CD4-positive, alpha-beta T cell (primary cell): ENCODE data around the gene ASCC3. TPM values are rescaled to one million over a fixed set of nuclear protein-coding genes. Genes with fewer than 3 reads are reported as not detected.

ENCODE experiments used
- ATAC-seq: fragments of 200-7000 bp; cut with Tn5 transposase; one replicate; pipeline ENCODE4 v1.10.0; 2022; ENCODE audit warnings: mild to moderate bottlenecking; ENCODE audit not compliant: poor library complexity
- CTCF ChIA-PET: fragments of 350-600 bp; sonication (Branson Sonifier 250); formaldehyde crosslinking; loops from one replicate; lab custom pipeline; 2021; ENCODE audit warnings: antibody characterized with exemption, inconsistent platforms; lab: Charles Lee
- POLR2A ChIA-PET: fragments of 350-600 bp; sonication (Branson Sonifier 250); formaldehyde crosslinking; loops from one replicate; lab custom pipeline; 2021; ENCODE audit warnings: antibody characterized with exemption, inconsistent platforms; lab: Charles Lee
- DNase-seq, 14 experiments: peaks; one replicate each; pipeline ENCODE4 v3.0.0-alpha.2; 2013 to 2020; ENCODE audit warnings: mixed read lengths in 2 of 14
- H3K27ac ChIP-seq, 2 donors: one replicate each; pipeline versions ENCODE4 v1.5.1 to v1.7.0; 2013; ENCODE audit warnings: low read length in 2 of 2, low read depth in 1 of 2, mild to moderate bottlenecking in 1 of 2
- H3K27me3 ChIP-seq, 2 experiments: 1 replicate in 1 of 2; 2 replicates in 1 of 2; pipeline versions ENCODE4 v1.6.1 to v1.7.0; 2013; ENCODE audit warnings: low read length in 2 of 2, control low read depth in 1 of 2, mild to moderate bottlenecking in 1 of 2, moderate library complexity in 1 of 2; ENCODE audit not compliant: insufficient read depth in 2 of 2, control insufficient read depth in 1 of 2
- H3K36me3 ChIP-seq: one replicate; pipeline ENCODE4 v1.6.1; 2013; ENCODE audit warnings: low read length, control low read depth; ENCODE audit not compliant: insufficient read depth
- H3K4me1 ChIP-seq: one replicate; pipeline ENCODE4 v1.6.1; 2013; ENCODE audit warnings: low read length, control low read depth; ENCODE audit not compliant: insufficient read depth
- H3K4me3 ChIP-seq: one replicate; pipeline ENCODE4 v1.5.1; 2013; ENCODE audit warnings: mild to moderate bottlenecking, low read length, moderate library complexity
- H3K9me3 ChIP-seq, 2 experiments: 1 replicate in 1 of 2; 2 replicates in 1 of 2; pipeline versions ENCODE4 v1.6.1 to v1.7.0; 2013; ENCODE audit warnings: low read length in 2 of 2, mild to moderate bottlenecking in 2 of 2, control low read depth in 1 of 2, moderate library complexity in 1 of 2; ENCODE audit not compliant: control insufficient read depth in 1 of 2, insufficient read depth in 1 of 2
- H3K27ac Mint-ChIP-seq: one replicate; pipeline ENCODE4 v1.8.0; 2020; ENCODE audit warnings: mixed read lengths
- H3K27me3 Mint-ChIP-seq: one replicate; pipeline ENCODE4 v1.8.0; 2021; ENCODE audit warnings: mixed read lengths
- H3K36me3 Mint-ChIP-seq: one replicate; pipeline ENCODE4 v1.8.0; 2021; ENCODE audit warnings: low read depth, mixed read lengths
- H3K4me1 Mint-ChIP-seq: one replicate; pipeline ENCODE4 v1.8.0; 2021; ENCODE audit warnings: low read depth, mixed read lengths
- H3K4me3 Mint-ChIP-seq: one replicate; pipeline ENCODE4 v1.8.0; 2020; ENCODE audit warnings: mild to moderate bottlenecking, mixed read lengths
- H3K9me3 Mint-ChIP-seq: one replicate; pipeline ENCODE4 v1.8.0; 2020; ENCODE audit warnings: mixed read lengths
- CTCF ChIP-seq: fragments of 200-600 bp; IDR thresholded peaks from one replicate; pipeline ENCODE4 v1.8.0; 2022; ENCODE audit warnings: antibody characterized with exemption, mild to moderate bottlenecking
- intact Hi-C, 2 experiments: fragments of 100-400 bp; cut with DNase I in 1 of 2; cut with micrococcal nuclease in 1 of 2; formaldehyde crosslinking; loops; one replicate each; pipeline versions ENCODE4 v1.15.1 to v1.9.0; 2023 to 2025; cut with DNase I, micrococcal nuclease
- total RNA-seq, 174 experiments: library from RNA in 2 of 174; stranded (reverse) in 2 of 174; gene quantifications; one replicate each; pipeline ENCODE4 v1.2.3 and lab custom pipeline; 2021 to 2026

ASCC3 gene
- total RNA-seq, 2 experiments from 2014 or later: 28.9 to 30.4 TPM

GRCh38 chr6:100730001-100730980, 150.8 kb downstream of the ASCC3 start:
- ChIA-PET POLR2A (no interaction called here), CTCF (interaction anchor here (1.0 to 1.1 kb wide), 2 partner anchors 18 to 20 kb away, joined by 3 read pairs; no protein-coding TSS in a partner anchor)
- intact Hi-C loops: no loop called here
- H3K4me3 ChIP-seq: no peak overlapping the region
- no peaks in the 10 kb centered on the region for H3K4me1 ChIP-seq
- ATAC-seq (no peak), DNase-seq (no peak)
- Mint-ChIP-seq H3K4me3 (no peak overlapping the region), H3K4me1 (no peaks in the 10 kb centered on the region), H3K9me3 (no peaks in the 10 kb centered on the region), H3K27me3 (no peaks in the 10 kb centered on the region), H3K27ac (no peak overlapping the region), H3K36me3 (peaks cover 16% of the 10 kb centered on the region)
- no peaks in the 10 kb centered on the region for H3K9me3 ChIP-seq
- no peaks in the 10 kb centered on the region for H3K27me3 ChIP-seq
- TF ChIP-seq CTCF: no peak
- H3K27ac ChIP-seq: no peak overlapping the region
- H3K36me3 ChIP-seq: peaks cover 5% of the 10 kb centered on the region

GRCh38 chr6:100726666-100727065, 154.5 kb downstream of the ASCC3 start:
- intact Hi-C loops: no loop called here
- Mint-ChIP-seq H3K4me3 (no peak overlapping the region), H3K4me1 (no peaks in the 10 kb centered on the region), H3K27ac (no peak overlapping the region), H3K36me3 (peaks cover 32% of the 10 kb centered on the region), H3K27me3 (no peaks in the 10 kb centered on the region), H3K9me3 (no peaks in the 10 kb centered on the region)
- Histone ChIP-seq H3K27me3 (no peaks in the 10 kb centered on the region), H3K4me3 (no peak overlapping the region), H3K9me3 (no peaks in the 10 kb centered on the region), H3K27ac (no peak overlapping the region), H3K36me3 (peaks cover 10% of the 10 kb centered on the region), H3K4me1 (no peaks in the 10 kb centered on the region)
- no peak for TF ChIP-seq CTCF
- CTCF ChIA-PET: no interaction called here
- POLR2A ChIA-PET: no interaction called here
- ATAC-seq (no peak), DNase-seq (no peak)

- no peaks in the 10 kb centered on the region for H3K27me3 ChIP-seq
- H3K9me3 Mint-ChIP-seq: no peaks in the 10 kb centered on the region
- peaks cover 15% of the 10 kb centered on the region for H3K4me1 Mint-ChIP-seq
- H3K9me3 ChIP-seq: no peaks in the 10 kb centered on the region
- ATAC-seq (no peak), DNase-seq (no peak)
- H3K4me1 ChIP-seq: no peaks in the 10 kb centered on the region
- ChIA-PET POLR2A (no interaction called here), CTCF (no interaction called here)
- no peak overlapping the region for H3K27ac Mint-ChIP-seq
- peaks cover 10% of the 10 kb centered on the region for H3K36me3 ChIP-seq
- H3K4me3 ChIP-seq: no peak overlapping the region
- no peak overlapping the region for H3K4me3 Mint-ChIP-seq
- peaks cover 29% of the 10 kb centered on the region for H3K36me3 Mint-ChIP-seq
- no peaks in the 10 kb centered on the region for H3K27me3 Mint-ChIP-seq
- TF ChIP-seq CTCF: no peak
- no peak overlapping the region for H3K27ac ChIP-seq
- intact Hi-C loops: loop anchor here in 1 of 2 experiments (5.0 kb wide), 1 partner anchor 607 kb away; no protein-coding TSS in a partner anchor
Observed at GRCh38 chr6:100724696-100725095, 156.4 kb downstream of the ASCC3 start.
